ENCODE measurements around the gene ZNF225. TPM values are rescaled to one million over a fixed set of nuclear protein-coding genes. Genes with fewer than 3 reads are reported as not detected.

Gene ZNF225
- total and polyA plus RNA-seq, 12 donors: 1.2 to 5.0 (median 3.1) TPM

- Histone ChIP-seq H3K27me3 (no peaks in the 10 kb centered on the region), H3K27ac (peak within 1 kb of the TSS; percentile 38 to 91 (median 80)), H3K9me3 (no peaks in the 10 kb centered on the region), H3K4me3 (peak within 1 kb of the TSS; percentile 74 to 94 (median 84)), H3K4me1 (peaks cover 3 to 21% (median 12%) of the 10 kb centered on the region in 9 donors), H3K36me3 (peaks cover 0 to 32% (median 28%) of the 10 kb centered on the region in 9 donors)
- TF ChIP-seq CTCF (IDR thresholded peaks at IDR 0.05): no peak
- peak; percentile 98 to 100 (median 99) for ATAC-seq
- DNase-seq: peak; percentile 87 to 95
- 0% methylated on average over 50 of the region's 50 CpGs for WGBS, 2 donors
- intact Hi-C loops (cut with DNase I): loop anchor here in 7 of 10 donors (1.0 to 5.0 kb wide), 5 partner anchors 19 to 92 kb away; partner anchors contain the start of genes ZNF225 (in 3 of the 7), ZNF230 (in 2 of the 7), ZNF284 (in 2 of the 7) and ZNF223 (in 1 of the 7)
Observed at GRCh38 chr19:44093931-44094765, 19.1 kb upstream of the ZNF225 start, which contains the start of gene ZNF224. Gene ZNF224 (plus strand): TSS chr19:44094361. CDS start chr19:44097874, 3,513 bp downstream.

DNA sequence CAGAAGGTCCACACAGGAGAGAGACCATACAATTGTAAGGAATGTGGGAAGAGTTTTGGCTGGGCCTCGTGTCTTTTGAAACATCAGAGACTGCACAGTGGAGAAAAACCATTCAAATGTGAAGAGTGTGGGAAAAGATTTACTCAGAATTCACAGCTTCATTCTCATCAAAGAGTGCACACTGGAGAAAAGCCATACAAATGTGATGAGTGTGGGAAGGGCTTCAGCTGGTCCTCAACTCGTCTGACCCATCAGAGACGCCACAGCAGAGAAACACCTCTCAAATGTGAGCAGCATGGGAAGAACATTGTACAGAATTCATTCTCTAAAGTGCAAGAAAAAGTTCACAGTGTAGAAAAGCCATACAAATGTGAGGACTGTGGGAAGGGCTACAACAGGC is 5.4 kb upstream of the ZNF225 start:
- TF ChIP-seq CTCF (IDR thresholded peaks at IDR 0.05): no peak
- DNase-seq (no peak), ATAC-seq (no peak)
- Histone ChIP-seq H3K36me3 (peaks cover 4 to 71% (median 53%) of the 10 kb centered on the region in 9 donors), H3K27ac (no peak overlapping the region), H3K27me3 (no peaks in the 10 kb centered on the region), H3K4me1 (peaks cover 0 to 13% (median 9%) of the 10 kb centered on the region in 9 donors), H3K9me3 (peaks cover 0 to 95% (median 50%) of the 10 kb centered on the region in 11 donors), H3K4me3 (no peak overlapping the region)
- WGBS, 2 donors: 97 to 99% methylated on average over 3 of the region's 3 CpGs
- intact Hi-C loops (cut with DNase I): no loop called here

- intact Hi-C loops (cut with DNase I): no loop called here
- DNase-seq (no peak), ATAC-seq (no peak)
- Histone ChIP-seq H3K4me1 (peaks cover 0 to 21% (median 16%) of the 10 kb centered on the region in 9 donors), H3K27ac (no peak overlapping the region), H3K36me3 (peaks cover 4 to 54% (median 36%) of the 10 kb centered on the region in 9 donors), H3K9me3 (peaks cover 0 to 78% (median 45%) of the 10 kb centered on the region in 11 donors), H3K27me3 (no peaks in the 10 kb centered on the region), H3K4me3 (no peak overlapping the region)
- TF ChIP-seq CTCF (IDR thresholded peaks at IDR 0.05): no peak
Observed at GRCh38 chr19:44109458-44109857, 3.7 kb upstream of the ZNF225 start.

- Histone ChIP-seq H3K9me3 (peaks cover 0 to 52% (median 30%) of the 10 kb centered on the region in 11 donors), H3K27me3 (no peaks in the 10 kb centered on the region), H3K27ac (no peak overlapping the region), H3K4me3 (peak overlapping the region in 9 of 10 donors; percentile 56 to 85 (median 74)), H3K4me1 (peaks cover 0 to 31% (median 19%) of the 10 kb centered on the region in 9 donors), H3K36me3 (peaks cover 0 to 41% (median 21%) of the 10 kb centered on the region in 9 donors)
- DNase-seq (no peak), ATAC-seq (peak in 1 of 8 donors; percentile 45)
- intact Hi-C loops (cut with DNase I): loop anchor here in 7 of 10 donors (2.0 to 10.0 kb wide), 14 partner anchors 17 to 193 kb away; partner anchors contain the start of genes ZNF226 (in 3 of the 7), ZNF235 (in 3 of the 7), ZNF223 (in 2 of the 7) and ZNF224 (in 2 of the 7)
- WGBS, 2 donors: 9 to 11% methylated on average over 17 of the region's 17 CpGs
- TF ChIP-seq CTCF (IDR thresholded peaks at IDR 0.05): no peak
Observed at GRCh38 chr19:44111910-44112463, 1.2 kb upstream of the ZNF225 start.

All from heart right ventricle (tissue), 16 donors.